OCI-LY7 (cell line): ENCODE results near the gene PET100. TPM values are rescaled to one million over a fixed set of nuclear protein-coding genes. Genes with fewer than 3 reads are reported as not detected.

Source experiments
- BruUV-seq: library from RNA; stranded (reverse); fragments of 400-500 nt; replicated peaks from 2 replicates; lab custom pipeline; 2021; lab: Mats Ljungman, UMichigan
- CTCF ChIA-PET: fragments of 300-600 bp; sonication (Branson Sonifier 250); formaldehyde crosslinking; loops from one replicate; lab custom pipeline; 2022; ENCODE audit warnings: antibody characterized with exemption; ENCODE audit not compliant: unreplicated experiment; lab: Charles Lee
- POLR2A ChIA-PET: fragments of 300-600 bp; sonication (Branson Sonifier 250); formaldehyde crosslinking; loops from one replicate; lab custom pipeline; 2022; ENCODE audit warnings: antibody characterized with exemption; lab: Charles Lee
- DNase-seq: peaks from one replicate; pipeline ENCODE4 v3.0.0-alpha.2; 2015; ENCODE audit warnings: low spot score
- H2AFZ ChIP-seq: fragments of 200-600 bp; sonication (generic), shearing (Covaris generic); 2 replicates; pipeline ENCODE4 v1.6.1; 2014; ENCODE audit warnings: mild to moderate bottlenecking, antibody characterized with exemption, low read length, moderate library complexity
- H3K27ac ChIP-seq: fragments of 200-600 bp; sonication (generic); 2 replicates; pipeline ENCODE4 v1.5.1; 2014; ENCODE audit warnings: mixed run types, low read depth, mild to moderate bottlenecking, moderate library complexity, low read length, inconsistent platforms; ENCODE audit not compliant: poor library complexity, severe bottlenecking
- H3K36me3 ChIP-seq: fragments of 200-600 bp; sonication (generic); 2 replicates; pipeline ENCODE4 v1.6.1; 2014; ENCODE audit warnings: mild to moderate bottlenecking, antibody characterized with exemption, low read length, moderate library complexity, mixed read lengths; ENCODE audit not compliant: insufficient read depth
- H3K4me1 ChIP-seq: fragments of 200-600 bp; sonication (generic); 2 replicates; pipeline ENCODE4 v1.5.1; 2014; ENCODE audit warnings: mild to moderate bottlenecking, low read length; ENCODE audit not compliant: insufficient read depth, poor library complexity, severe bottlenecking
- H3K4me2 ChIP-seq: fragments of 200-600 bp; sonication (generic); 2 replicates; pipeline ENCODE4 v1.6.1; 2014; ENCODE audit warnings: mild to moderate bottlenecking, low read length
- H3K4me3 ChIP-seq: fragments of 200-600 bp; sonication (generic); 2 replicates; pipeline ENCODE4 v1.5.1; 2014; ENCODE audit warnings: mild to moderate bottlenecking, low read depth, low read length; ENCODE audit not compliant: poor library complexity, severe bottlenecking
- H3K79me2 ChIP-seq: fragments of 200-600 bp; sonication (generic); 2 replicates; pipeline ENCODE4 v1.6.1; 2016; ENCODE audit warnings: low read depth, mild to moderate bottlenecking, low read length, moderate library complexity, mixed read lengths; ENCODE audit not compliant: insufficient read depth
- H3K9me2 ChIP-seq: fragments of 200-600 bp; sonication (generic); 2 replicates; pipeline ENCODE4 v1.6.1; 2016; ENCODE audit warnings: mild to moderate bottlenecking, low read length, mixed read lengths; ENCODE audit not compliant: insufficient read depth
- H3K9me3 ChIP-seq: fragments of 200-600 bp; sonication (generic); 2 replicates; pipeline ENCODE4 v1.6.1; 2014; ENCODE audit warnings: mild to moderate bottlenecking, mixed run types, low read length, mixed read lengths
- H4K20me1 ChIP-seq: fragments of 200-600 bp; sonication (generic); 2 replicates; pipeline ENCODE4 v1.6.1; 2014; ENCODE audit warnings: mild to moderate bottlenecking, antibody characterized with exemption, low read length, moderate library complexity, mixed read lengths; ENCODE audit not compliant: insufficient read depth
- EZH2phosphoT487 ChIP-seq: fragments of 200-600 bp; sonication (generic); IDR thresholded peaks from 2 replicates; pipeline ENCODE4 v1.6.1; 2018; ENCODE audit warnings: low read depth, borderline replicate concordance, mild to moderate bottlenecking, mixed run types, antibody characterized with exemption, low read length, moderate library complexity, mixed read lengths
- intact Hi-C: fragments of 100-400 bp; cut with micrococcal nuclease; formaldehyde crosslinking; loops from one replicate; pipeline ENCODE4 v1.10.0; 2022; ENCODE audit not compliant: unreplicated experiment
- total RNA-seq, 2 experiments: library from RNA; depleted of rRNA in 1 of 2; stranded (reverse); fragments of >200 nt in 1 of 2; shearing (Covaris generic) in 1 of 2; gene quantifications; 2 replicates each; pipeline ENCODE4 v1.2.3, GENCODE V29; 2014 to 2022
- TF ChIP-seq, protein P1 (sequence below): fragments of 200-600 bp; sonication (generic); conservative IDR thresholded peaks from 2 replicates; pipeline ENCODE4 v1.5.1; 2014; ENCODE audit warnings: mild to moderate bottlenecking, antibody characterized with exemption, low read length, moderate library complexity, mixed read lengths

The PET100 gene
- total RNA-seq, 2 experiments from 2014 or later, result 48.8 to 118 TPM

DNA sequence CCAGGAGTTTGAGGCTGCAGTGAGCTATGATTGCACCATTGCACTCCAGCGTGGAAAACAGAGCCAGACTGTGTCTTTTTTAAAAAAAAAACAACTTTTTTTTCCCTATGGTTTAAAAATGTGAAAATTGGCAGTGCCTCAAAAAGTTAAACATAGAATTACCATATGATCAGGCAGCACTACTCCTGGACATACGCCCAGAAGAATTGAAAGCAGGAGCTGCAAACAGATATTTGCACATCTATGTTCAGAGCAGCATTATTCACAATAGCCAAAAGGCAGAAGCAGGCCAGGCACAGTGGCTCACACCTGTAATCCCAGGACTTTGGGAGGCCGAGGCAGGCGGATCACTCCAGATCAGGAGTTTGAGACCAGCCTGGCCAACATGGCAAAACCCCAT, 35.5 kb downstream of the PET100 start:
- H4K20me1 ChIP-seq, result no peaks in the 10 kb centered on the region
- H3K79me2 ChIP-seq, result no peaks in the 10 kb centered on the region
- no peak for DNase-seq
- ChIA-PET POLR2A (no interaction called here), CTCF (no interaction called here)
- no peaks in the 10 kb centered on the region for H3K9me2 ChIP-seq
- no peaks in the 10 kb centered on the region for H3K4me1 ChIP-seq
- no peak overlapping the region for H2AFZ ChIP-seq
- H3K4me2 ChIP-seq, result no peak overlapping the region
- H3K9me3 ChIP-seq, result no peaks in the 10 kb centered on the region
- H3K27ac ChIP-seq, result no peak overlapping the region
- BruUV-seq, result no TSS peak
- H3K36me3 ChIP-seq, result no peaks in the 10 kb centered on the region
- H3K4me3 ChIP-seq, result no peak overlapping the region
- intact Hi-C loops, result no loop called here
- TF ChIP-seq, protein P1, sequence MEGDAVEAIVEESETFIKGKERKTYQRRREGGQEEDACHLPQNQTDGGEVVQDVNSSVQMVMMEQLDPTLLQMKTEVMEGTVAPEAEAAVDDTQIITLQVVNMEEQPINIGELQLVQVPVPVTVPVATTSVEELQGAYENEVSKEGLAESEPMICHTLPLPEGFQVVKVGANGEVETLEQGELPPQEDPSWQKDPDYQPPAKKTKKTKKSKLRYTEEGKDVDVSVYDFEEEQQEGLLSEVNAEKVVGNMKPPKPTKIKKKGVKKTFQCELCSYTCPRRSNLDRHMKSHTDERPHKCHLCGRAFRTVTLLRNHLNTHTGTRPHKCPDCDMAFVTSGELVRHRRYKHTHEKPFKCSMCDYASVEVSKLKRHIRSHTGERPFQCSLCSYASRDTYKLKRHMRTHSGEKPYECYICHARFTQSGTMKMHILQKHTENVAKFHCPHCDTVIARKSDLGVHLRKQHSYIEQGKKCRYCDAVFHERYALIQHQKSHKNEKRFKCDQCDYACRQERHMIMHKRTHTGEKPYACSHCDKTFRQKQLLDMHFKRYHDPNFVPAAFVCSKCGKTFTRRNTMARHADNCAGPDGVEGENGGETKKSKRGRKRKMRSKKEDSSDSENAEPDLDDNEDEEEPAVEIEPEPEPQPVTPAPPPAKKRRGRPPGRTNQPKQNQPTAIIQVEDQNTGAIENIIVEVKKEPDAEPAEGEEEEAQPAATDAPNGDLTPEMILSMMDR, result no peak
- TF ChIP-seq EZH2phosphoT487, result no peak

DNA sequence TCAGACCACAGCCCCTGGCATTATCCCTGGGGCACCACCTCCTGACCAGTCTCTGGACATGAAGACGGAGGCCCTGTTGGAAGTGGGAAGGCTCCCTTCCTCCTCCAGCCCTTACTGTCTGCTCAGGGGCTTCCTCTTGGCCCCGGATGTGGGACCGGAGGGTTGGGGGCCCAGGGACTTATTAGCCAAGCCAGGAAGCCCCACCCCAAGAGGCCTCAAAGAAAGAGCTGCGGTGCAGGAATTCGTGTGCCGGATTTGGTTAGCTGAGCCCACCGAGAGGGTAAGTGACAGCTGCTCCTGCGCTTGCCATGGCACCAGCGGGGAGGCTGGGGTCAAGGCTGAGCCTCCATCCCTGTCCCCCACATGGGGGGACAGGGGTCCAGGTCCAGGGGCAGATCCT, 39.2 kb downstream of the PET100 start, which contains the start of gene RETN:
Gene RETN, plus strand, starts transcription at position 208 of the 400 bp plus-strand sequence. CDS start 278 bp downstream, outside the sequence.
- no peak for TF ChIP-seq EZH2phosphoT487
- TF ChIP-seq, protein P1, result no peak
- Histone ChIP-seq H3K4me2 (no peak within 1 kb of the TSS), H3K79me2 (no peaks in the 10 kb centered on the region), H4K20me1 (no peaks in the 10 kb centered on the region), H3K4me1 (no peaks in the 10 kb centered on the region), H2AFZ (no peak within 1 kb of the TSS), H3K9me2 (no peaks in the 10 kb centered on the region), H3K36me3 (no peaks in the 10 kb centered on the region), H3K9me3 (no peaks in the 10 kb centered on the region), H3K27ac (no peak within 1 kb of the TSS), H3K4me3 (no peak within 1 kb of the TSS)
- no TSS peak for BruUV-seq
- POLR2A ChIA-PET, result no interaction called here
- CTCF ChIA-PET, result no interaction called here
- intact Hi-C loops, result no loop called here
- no peak for DNase-seq

DNA sequence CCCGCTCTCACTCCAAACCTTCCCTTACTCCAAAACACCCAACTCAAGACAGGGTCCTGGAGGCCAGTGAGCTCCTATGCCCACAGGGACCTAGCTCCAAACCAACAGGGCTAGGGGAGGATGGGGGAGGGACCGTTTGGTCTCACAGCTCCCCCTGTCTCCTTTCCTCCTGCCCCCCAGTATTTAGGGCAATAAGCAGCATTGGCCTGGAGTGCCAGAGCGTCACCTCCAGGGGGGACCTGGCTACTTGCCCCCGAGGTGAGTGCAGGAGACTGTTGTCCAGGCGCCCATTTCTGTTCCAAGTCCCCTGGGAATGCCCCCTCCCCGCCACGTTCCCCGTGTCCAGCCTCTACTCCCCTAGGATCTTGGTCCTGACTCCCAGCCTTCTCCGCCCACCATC, 40.0 kb downstream of the PET100 start:
- Histone ChIP-seq H3K4me3 (no peak overlapping the region), H4K20me1 (no peaks in the 10 kb centered on the region), H3K79me2 (no peaks in the 10 kb centered on the region), H3K9me2 (no peaks in the 10 kb centered on the region), H3K4me1 (no peaks in the 10 kb centered on the region), H3K9me3 (no peaks in the 10 kb centered on the region), H3K4me2 (no peak overlapping the region), H2AFZ (no peak overlapping the region), H3K27ac (no peak overlapping the region), H3K36me3 (no peaks in the 10 kb centered on the region)
- no peak for DNase-seq
- intact Hi-C loops, result no loop called here
- CTCF ChIA-PET, result no interaction called here
- POLR2A ChIA-PET, result no interaction called here
- TF ChIP-seq, protein P1, result no peak
- no peak for TF ChIP-seq EZH2phosphoT487
- no TSS peak for BruUV-seq
